Keratinocyte (primary cell): ENCODE measurements around the gene WARS2. TPM values are rescaled to one million over a fixed set of nuclear protein-coding genes. Genes with fewer than 3 reads are reported as not detected.

ENCODE experiments used
- DNase-seq: peaks from one replicate; pipeline ENCODE4 v3.0.0-alpha.2; 2011; ENCODE audit warnings: low read depth, missing footprints, low spot score
- FAIRE-seq: peaks from 2 replicates; lab custom pipeline; 2011; peaks lifted over from hg19 to GRCh38; lab: Jason Lieb, UNC
- H2AFZ ChIP-seq: 2 replicates; pipeline ENCODE4 v1.6.0; 2012; ENCODE audit warnings: low read length, control low read depth, inconsistent platforms; ENCODE audit not compliant: control insufficient read depth
- H3K27ac ChIP-seq: 2 replicates; pipeline ENCODE4 v1.5.1; 2011; ENCODE audit warnings: low read length; ENCODE audit not compliant: control insufficient read depth, insufficient read depth
- H3K27me3 ChIP-seq: 3 replicates; pipeline ENCODE4 v1.6.0; 2011; ENCODE audit warnings: low read length; ENCODE audit not compliant: control insufficient read depth, insufficient read depth; ENCODE audit errors: extremely low read depth
- H3K36me3 ChIP-seq, 2 experiments: 2 replicates in 1 of 2; 3 replicates in 1 of 2; pipeline ENCODE4 v1.5.1; 2011; ENCODE audit warnings: low read length in 2 of 2, mild to moderate bottlenecking in 1 of 2; ENCODE audit not compliant: control insufficient read depth in 2 of 2, insufficient read depth in 2 of 2; ENCODE audit errors: extremely low read depth in 1 of 2
- H3K4me1 ChIP-seq: 3 replicates; pipeline ENCODE4 v1.5.1; 2011; ENCODE audit warnings: low read length; ENCODE audit not compliant: control insufficient read depth, insufficient read depth; ENCODE audit errors: extremely low read depth
- H3K4me2 ChIP-seq: 3 replicates; pipeline ENCODE4 v1.6.0; 2011; ENCODE audit warnings: low read depth, low read length; ENCODE audit not compliant: control insufficient read depth, insufficient read depth; ENCODE audit errors: extremely low read depth
- H3K4me3 ChIP-seq, 3 experiments: fragments of 200-600 bp in 1 of 3; sonication (generic) in 1 of 3; 2 replicates in 2 of 3; 3 replicates in 1 of 3; pipeline ENCODE4 v1.5.1; 2011 to 2016; ENCODE audit warnings: low read length in 3 of 3, mild to moderate bottlenecking in 3 of 3, control low read depth in 2 of 3, inconsistent platforms in 1 of 3, low read depth in 1 of 3, mixed read lengths in 1 of 3, mixed run types in 1 of 3, moderate library complexity in 1 of 3; ENCODE audit not compliant: control insufficient read depth in 2 of 3, insufficient read depth in 2 of 3; ENCODE audit errors: extremely low read depth in 1 of 3
- H3K79me2 ChIP-seq: 2 replicates; pipeline ENCODE4 v1.6.0; 2012; ENCODE audit warnings: low read length; ENCODE audit not compliant: control insufficient read depth, insufficient read depth
- H3K9ac ChIP-seq: 3 replicates; pipeline ENCODE4 v1.6.0; 2011; ENCODE audit warnings: low read length; ENCODE audit not compliant: control insufficient read depth, insufficient read depth; ENCODE audit errors: extremely low read depth
- H3K9me1 ChIP-seq: 3 replicates; pipeline ENCODE4 v1.6.0; 2011; ENCODE audit warnings: low read length; ENCODE audit not compliant: control insufficient read depth, insufficient read depth; ENCODE audit errors: extremely low read depth
- H3K9me3 ChIP-seq: 2 replicates; pipeline ENCODE4 v1.5.1; 2012; ENCODE audit warnings: low read depth, low read length; ENCODE audit not compliant: control insufficient read depth
- H4K20me1 ChIP-seq: 3 replicates; pipeline ENCODE4 v1.6.0; 2011; ENCODE audit warnings: low read length; ENCODE audit not compliant: control insufficient read depth, insufficient read depth; ENCODE audit errors: extremely low read depth
- CTCF ChIP-seq, 3 experiments: IDR thresholded peaks in 1 of 3; conservative IDR thresholded peaks in 1 of 3; optimal IDR thresholded peaks in 1 of 3; 2 replicates in 2 of 3; 3 replicates in 1 of 3; pipeline versions ENCODE3 to v1.5.1; 2011; ENCODE audit warnings: low read length in 3 of 3, mild to moderate bottlenecking in 3 of 3, moderate library complexity in 2 of 3, control low read depth in 1 of 3, inconsistent platforms in 1 of 3; ENCODE audit not compliant: insufficient read depth in 2 of 3; ENCODE audit errors: extremely low read depth in 1 of 3
- EZH2 ChIP-seq: IDR thresholded peaks from one replicate; pipeline ENCODE4 v1.6.1; 2012; ENCODE audit warnings: inconsistent platforms, mild to moderate bottlenecking, low read length, moderate library complexity
- dilution Hi-C: fragments of 300-500 bp; cut with MboI; formaldehyde crosslinking; loops from one replicate; pipeline ENCODE4 v1.7.0; 2020; ENCODE audit warnings: low sequenced_read_pairs; ENCODE audit not compliant: extremely low pct_ligation_motif_present
- polyA plus RNA-seq, 5 experiments: library from polyadenylated mRNA; depleted of rRNA in 3 of 5; stranded (reverse) in 3 of 5; stranded (forward) in 1 of 5; unstranded in 1 of 5; fragments of >200 nt; gene quantifications; 1 replicate in 1 of 5; 2 replicates in 3 of 5; 3 replicates in 1 of 5; pipeline versions ENCODE4 v1.2.1 to v1.2.3, GENCODE V29; 2011 to 2012; ENCODE audit warnings: missing spikeins in 2 of 5, low read depth in 1 of 5, low replicate concordance in 1 of 5

WARS2 gene
- polyA plus RNA-seq, 1 donor (not counting 4 experiments of a cell fraction or from before 2014, with no cell fraction given): 10.3 TPM

DNA sequence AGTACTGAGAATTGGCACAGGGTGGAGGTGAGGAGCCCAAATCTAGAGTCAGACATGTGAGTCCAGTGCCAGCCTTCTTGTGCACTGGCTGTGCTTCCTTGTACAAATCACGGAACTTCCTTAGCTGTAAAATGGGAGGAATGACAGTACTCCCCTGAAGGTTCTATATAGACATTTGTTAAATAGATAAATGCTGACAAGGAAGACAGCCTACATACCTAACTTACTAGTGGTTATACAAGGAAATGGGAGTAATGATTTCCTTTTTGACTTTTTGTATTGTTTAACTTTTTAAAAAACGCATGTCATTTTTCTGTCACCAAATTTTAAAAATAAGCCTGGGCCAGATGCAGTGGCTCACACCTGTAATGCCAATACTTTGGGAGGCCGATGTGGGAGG, 50.2 kb downstream of the WARS2 start:
- H3K9me3 ChIP-seq: no peaks in the 10 kb centered on the region
- H3K4me1 ChIP-seq: no peaks in the 10 kb centered on the region
- H3K9ac ChIP-seq: no peak overlapping the region
- H3K9me1 ChIP-seq: no peaks in the 10 kb centered on the region
- no peaks in the 10 kb centered on the region for H4K20me1 ChIP-seq
- H3K27ac ChIP-seq: no peak overlapping the region
- TF ChIP-seq EZH2: no peak
- no peak for TF ChIP-seq CTCF (optimal IDR thresholded peaks at IDR 0.05 in 1 of 3, IDR thresholded peaks at IDR 0.05 in 1 of 3, conservative IDR thresholded peaks at IDR 0.05 in 1 of 3; ENCODE audit: extremely low read depth in 1 of 3, insufficient read depth in 2 of 3, low read length in 3 of 3)
- no peaks in the 10 kb centered on the region for H3K79me2 ChIP-seq
- H2AFZ ChIP-seq: no peak overlapping the region
- no peak for FAIRE-seq
- H3K4me3 ChIP-seq: no peak overlapping the region
- no peak for DNase-seq
- no peak overlapping the region for H3K4me2 ChIP-seq
- no peaks in the 10 kb centered on the region for H3K27me3 ChIP-seq
- no peaks in the 10 kb centered on the region for H3K36me3 ChIP-seq
- dilution Hi-C loops: no loop called here

DNA sequence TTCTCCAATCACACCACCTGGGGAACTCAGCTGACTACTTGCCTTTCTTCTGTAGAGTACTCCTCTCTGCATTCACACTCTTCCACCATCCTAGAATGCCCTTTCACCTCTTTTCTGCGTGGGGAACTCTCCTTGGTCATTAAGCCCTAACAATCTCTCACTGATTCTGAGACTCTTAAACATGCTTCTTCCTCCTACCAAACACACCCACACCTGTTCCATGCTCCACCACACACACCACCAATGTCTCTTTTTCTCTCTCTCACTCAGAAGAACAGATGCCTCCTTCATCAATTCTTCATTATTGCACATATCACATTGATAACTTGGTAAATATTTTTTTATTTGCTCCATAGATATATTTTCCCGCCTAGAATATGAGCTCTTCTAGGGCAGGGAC, 53.6 kb downstream of the WARS2 start:
- TF ChIP-seq EZH2 (no peak), CTCF (optimal IDR thresholded peaks at IDR 0.05 in 1 of 3, IDR thresholded peaks at IDR 0.05 in 1 of 3, conservative IDR thresholded peaks at IDR 0.05 in 1 of 3; ENCODE audit: extremely low read depth in 1 of 3, insufficient read depth in 2 of 3, low read length in 3 of 3) (no peak)
- no peak overlapping the region for H3K4me2 ChIP-seq
- no peak overlapping the region for H3K27ac ChIP-seq
- no peaks in the 10 kb centered on the region for H4K20me1 ChIP-seq
- H3K9ac ChIP-seq: no peak overlapping the region
- dilution Hi-C loops: no loop called here
- H3K36me3 ChIP-seq: no peaks in the 10 kb centered on the region
- no peak for FAIRE-seq
- H3K4me3 ChIP-seq: no peak overlapping the region
- no peaks in the 10 kb centered on the region for H3K4me1 ChIP-seq
- H2AFZ ChIP-seq: no peak overlapping the region
- no peaks in the 10 kb centered on the region for H3K9me1 ChIP-seq
- no peak for DNase-seq
- H3K79me2 ChIP-seq: no peaks in the 10 kb centered on the region
- H3K9me3 ChIP-seq: no peaks in the 10 kb centered on the region
- H3K27me3 ChIP-seq: no peaks in the 10 kb centered on the region
